OCI-M2 (cell line): ENCODE results near the gene WDR81.
"Not testable (repeated sequence)": the region's sequence is repeated elsewhere in the genome, so short reads cannot be mapped to it uniquely, and the experiment has no call there.

ENCODE experiments used
- DNase-seq: peaks from one replicate; lab custom pipeline; 2025; ENCODE audit not compliant: unreplicated experiment; lab: John Stamatoyannopoulos, UW

The WDR81 gene

DNA sequence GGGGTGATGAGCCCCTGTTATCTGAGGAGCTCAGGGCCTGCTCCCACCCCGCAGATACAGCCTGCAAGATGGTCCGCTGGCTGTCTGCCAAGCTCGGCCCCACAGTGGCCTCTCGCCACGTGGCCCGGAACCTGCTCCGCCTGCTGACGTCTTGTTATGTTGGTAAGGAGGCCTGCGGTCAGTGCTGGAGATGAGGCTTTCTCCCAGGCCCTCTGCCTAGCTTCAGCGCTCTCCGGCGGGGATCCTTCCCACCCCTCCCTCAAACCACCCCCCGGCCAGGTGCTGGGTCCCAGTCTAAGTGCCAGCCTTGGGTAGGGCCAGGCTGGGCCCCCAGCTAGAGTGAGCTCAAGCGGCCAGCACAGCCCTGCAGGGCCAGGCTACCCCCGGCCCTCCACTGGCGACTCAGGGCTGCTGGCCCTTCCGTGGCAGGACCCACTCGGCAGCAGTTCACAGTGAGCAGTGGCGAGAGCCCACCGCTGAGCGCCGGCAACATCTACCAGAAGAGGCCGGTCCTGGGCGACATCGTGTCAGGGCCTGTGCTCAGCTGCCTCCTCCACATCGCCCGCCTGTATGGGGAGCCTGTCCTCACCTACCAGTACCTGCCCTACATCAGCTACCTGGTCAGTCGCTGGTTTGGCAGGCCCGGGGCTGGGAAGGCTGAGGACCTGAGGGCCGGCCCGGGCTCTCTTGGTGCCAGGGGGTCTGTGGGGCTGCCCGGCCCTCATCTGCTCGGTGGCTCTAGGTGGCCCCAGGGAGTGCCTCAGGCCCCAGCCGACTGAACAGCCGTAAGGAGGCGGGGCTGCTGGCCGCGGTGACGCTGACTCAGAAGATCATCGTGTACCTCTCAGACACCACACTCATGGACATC is 6.1 kb downstream of the WDR81 start:
- no peak for DNase-seq

DNA sequence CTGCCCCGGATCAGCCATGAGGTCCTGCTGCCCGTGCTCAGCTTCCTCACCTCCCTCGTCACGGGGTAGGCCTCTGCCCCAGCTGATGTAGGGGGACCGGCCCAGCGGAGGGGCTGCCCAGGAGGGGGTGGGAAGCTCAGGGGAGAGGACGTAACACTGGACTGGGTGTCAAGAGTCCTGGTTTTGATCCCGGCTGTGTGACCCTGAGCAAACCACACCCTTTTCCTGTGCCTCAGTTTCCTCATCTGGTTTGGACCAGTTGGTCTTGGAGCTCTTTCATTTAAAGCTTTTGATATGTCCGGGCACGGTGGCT is 6.6 kb downstream of the WDR81 start:
- DNase-seq, result no peak

DNA sequence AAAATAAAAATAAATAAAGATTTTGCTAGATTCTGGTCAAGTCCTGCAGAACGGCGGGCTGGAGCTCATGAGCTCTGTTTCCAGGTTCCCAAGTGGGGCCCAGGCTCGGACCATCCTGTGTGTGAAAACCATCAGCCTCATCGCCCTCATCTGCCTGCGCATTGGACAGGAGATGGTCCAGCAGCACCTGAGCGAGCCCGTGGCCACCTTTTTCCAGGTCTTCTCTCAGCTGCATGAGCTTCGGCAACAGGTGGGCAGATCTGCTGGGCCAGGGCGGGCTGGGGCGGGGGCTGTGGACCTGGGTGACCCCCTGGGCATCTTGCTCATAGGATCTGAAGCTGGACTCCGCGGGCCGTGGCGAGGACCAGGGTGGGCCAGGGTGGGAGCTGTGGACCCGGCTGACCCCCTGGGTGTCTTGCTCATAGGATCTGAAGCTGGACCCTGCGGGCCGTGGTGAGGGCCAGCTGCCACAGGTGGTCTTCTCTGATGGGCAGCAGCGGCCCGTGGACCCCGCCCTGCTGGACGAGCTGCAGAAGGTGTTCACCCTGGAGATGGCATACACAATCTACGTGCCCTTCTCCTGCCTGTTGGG is 7.8 kb downstream of the WDR81 start:
- DNase-seq, result no peak

DNA sequence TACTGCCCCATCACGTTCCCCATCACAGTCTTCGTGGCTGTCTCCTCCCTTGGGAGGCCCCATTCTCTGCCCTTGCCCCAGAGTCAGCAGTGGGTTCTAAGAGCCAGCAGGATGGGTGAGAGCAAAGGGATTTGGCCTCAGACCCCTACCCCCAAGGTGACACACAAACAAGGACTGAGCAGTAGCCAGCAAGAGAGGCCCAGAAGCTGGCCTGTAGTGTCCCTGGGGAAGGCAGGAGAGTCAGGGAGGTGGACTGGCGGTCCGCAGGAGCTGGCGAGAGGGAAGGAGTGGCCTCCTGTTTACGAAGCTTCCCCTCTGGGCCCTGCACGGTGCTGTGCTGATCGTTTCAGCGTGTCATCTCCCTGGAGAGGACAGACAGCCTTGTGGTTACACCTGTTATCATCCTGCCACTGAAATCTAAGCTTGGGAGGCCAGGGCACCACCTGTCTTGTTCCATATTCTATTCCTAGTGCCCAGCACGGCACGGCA is 8.4 kb downstream of the WDR81 start:
- no peak for DNase-seq

DNA sequence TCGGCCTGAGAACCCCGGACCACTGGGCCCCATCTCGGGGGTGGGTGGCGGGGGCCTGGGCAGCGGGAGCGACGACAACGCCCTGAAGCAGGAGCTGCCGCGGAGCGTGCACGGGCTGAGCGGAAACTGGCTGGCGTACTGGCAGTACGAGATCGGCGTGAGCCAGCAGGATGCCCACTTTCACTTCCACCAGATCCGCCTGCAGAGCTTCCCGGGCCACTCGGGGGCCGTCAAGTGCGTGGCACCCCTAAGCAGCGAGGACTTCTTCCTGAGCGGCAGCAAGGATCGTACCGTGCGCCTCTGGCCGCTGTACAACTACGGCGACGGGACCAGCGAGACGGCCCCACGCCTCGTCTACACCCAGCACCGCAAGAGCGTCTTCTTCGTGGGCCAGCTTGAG is 9.3 kb downstream of the WDR81 start:
- DNase-seq, result no peak

DNA sequence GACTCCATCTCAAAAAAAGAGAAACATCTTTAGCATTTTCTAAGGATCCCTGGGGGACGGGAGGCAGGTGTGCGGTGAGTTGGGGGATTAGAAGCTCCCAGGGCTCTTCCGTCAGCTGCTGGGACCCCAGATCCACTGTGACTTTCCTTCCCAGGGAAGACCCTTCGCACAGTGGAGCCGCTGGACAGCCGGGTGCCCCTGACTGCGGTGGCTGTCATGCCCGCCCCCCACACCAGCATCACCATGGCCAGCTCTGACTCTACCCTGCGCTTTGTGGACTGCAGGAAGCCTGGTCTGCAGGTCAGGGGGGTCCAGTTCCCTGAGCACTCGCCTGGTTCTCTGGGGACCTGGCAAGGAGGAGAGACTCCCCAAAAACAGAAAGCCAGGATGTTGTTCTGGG is 10.9 kb downstream of the WDR81 start:
- DNase-seq, result no peak

DNA sequence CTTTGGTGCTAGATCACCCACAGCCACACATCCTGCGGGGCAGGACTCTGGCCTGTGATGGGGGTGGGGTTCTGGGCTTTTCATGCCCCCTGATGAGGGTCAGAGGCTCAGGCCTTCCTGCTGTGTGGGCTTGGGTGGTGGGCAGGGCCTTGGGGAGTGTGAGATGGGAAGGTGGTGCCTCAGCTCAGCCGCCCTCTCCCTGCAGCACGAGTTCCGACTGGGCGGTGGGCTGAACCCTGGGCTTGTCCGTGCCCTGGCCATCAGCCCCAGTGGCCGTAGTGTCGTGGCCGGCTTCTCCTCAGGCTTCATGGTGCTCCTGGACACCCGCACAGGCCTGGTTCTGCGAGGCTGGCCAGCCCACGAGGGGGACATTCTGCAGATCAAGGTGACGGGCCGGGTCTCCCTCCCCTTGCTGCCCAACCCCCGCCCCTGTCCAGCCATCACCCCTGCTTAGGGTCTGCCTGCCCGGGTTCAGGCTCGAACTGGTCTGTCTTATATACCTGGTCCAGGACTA is 11.4 kb downstream of the WDR81 start:
- no peak for DNase-seq

DNA sequence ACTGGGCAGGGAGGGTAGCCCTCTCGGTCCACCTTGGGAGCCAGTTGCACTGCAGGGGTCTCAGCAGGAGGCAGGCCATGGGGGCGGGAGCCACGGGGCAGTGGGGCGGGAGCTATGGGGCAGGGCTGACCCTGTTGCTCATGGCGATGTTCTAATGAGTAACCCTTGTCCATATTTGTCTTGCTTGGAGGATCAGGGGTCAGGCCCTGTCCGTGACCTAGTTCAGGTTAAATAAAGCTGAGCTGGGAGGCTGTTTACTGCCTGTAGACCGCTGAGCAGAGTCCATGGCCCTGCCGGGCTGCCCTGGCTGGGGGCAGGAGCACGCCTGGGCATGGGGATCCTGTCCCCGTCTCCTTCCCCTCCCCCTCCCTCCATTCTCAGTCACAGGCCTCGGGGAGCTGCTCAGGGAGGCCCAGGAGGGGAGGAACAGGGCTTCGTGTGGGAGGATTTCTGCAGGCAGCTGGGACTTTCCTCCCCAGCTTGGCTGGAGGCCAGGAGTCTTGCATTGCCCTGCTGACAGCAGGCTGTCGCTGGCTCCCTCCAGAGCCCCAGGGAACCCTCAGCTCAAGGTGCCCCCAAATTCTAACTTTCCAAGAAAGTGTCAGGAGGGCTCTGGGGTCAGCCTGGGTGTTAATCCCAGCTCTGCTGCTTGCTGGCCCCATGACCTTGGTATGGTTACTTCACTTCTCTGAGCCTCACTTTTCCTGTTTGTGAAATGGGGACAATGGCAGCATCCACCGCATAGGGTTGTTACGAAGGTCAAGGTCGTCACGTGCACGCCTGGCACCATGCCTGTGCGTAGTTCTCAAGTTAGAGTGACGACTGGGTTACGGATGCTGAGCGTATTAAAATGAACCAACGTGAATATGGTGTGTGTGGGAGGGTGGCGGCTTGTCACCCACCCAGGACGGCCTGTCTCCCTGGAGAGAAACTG is 12.1 kb downstream of the WDR81 start:
- no peak for DNase-seq

DNA sequence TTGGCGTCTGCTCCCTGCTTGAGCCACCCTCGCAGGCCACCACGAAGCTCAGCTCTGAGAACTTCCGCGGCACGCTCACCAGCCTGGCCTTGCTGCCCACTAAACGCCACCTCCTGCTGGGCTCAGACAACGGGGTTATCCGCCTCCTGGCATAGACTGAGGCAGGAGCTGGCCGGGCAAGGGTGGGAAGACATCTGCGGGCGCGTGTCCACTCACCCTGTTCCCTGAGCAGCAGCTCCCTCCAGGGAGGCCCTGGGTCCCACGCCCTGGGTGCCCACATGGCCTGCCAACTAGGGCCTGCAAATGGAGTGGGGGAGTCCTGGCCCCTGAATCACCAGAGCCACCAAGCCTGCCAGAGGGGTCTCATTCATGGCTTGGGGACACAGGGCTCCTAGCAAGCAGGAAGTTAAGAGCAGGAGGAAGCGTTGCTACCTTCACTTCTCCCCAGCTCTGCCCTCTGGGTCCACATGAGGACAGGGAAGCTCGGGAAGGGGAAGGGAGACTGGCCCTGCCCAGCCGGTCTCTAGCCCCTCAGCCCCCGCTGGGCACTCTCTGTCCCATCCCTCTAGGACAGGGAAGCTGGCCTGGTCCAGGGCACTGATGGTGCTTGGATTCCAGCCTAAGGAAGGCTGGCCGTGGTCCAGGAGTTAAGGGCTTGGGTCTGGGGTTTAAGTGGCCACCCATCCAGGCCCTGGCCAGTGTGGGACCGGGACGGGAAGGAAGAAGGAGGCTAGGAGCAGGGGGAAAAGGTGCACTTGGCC is 13.2 kb downstream of the WDR81 start:
- DNase-seq, result no peak

DNA sequence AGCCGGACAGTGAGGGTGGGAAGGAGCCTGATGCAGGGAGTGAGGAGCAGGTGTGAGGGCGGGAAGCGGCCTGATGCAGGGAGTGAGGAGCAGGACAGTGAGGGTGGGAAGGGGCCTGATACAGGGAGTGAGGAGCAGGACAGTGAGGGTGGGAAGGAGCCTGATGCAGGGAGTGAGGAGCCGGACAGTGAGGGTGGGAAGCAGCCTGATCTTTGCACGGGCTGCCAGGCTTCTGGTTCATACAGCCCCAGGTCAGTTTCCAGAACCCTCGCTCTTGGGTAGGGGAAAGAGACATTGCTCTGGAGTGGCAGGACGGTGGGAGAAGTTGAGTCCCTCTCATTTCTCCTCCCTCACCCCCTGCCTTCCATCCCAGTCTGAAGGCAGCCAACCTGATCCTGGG is 17.4 kb downstream of the WDR81 start:
- not testable (repeated sequence) for DNase-seq

DNA sequence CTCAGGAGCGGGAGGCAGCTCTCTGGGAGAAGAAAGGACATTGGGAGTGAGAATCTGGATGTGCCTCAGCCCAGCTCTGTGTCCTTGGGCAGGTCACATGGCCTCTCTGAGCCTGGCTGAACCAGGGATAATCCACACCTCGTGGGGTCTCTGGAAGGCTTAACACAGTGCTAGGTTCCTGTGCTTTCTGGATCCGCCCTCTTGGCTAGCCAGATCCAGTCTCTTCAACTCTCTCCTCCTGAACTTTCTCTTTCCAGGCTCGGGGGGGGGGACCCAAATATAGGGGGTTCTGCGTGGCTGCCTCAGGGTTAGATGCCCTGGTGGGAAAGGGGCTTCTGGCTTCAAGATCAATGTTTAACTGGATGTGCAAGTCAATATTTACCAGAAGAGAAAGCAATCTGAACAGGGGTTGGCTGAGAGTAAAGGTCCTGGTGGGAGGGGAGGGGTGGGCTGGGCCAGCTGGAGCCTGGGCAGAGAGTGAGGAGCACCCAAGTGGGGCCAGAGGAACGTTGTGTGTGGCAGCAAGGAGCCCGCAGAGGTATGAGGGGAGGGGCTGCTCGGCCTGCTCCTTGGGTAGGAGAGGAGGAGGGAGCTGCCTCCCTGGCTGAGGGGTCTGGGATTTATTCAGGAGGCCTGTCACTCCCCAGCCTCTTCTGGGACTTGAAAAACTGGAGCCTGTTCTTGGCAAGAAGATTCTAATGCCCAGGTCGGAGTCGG is 18.0 kb downstream of the WDR81 start, which contains the start of gene SERPINF2:
Gene SERPINF2, plus strand, starts transcription at position 501 of the 717 bp plus-strand sequence. CDS start 2,125 bp downstream, outside the sequence.
- DNase-seq, result no peak

DNA sequence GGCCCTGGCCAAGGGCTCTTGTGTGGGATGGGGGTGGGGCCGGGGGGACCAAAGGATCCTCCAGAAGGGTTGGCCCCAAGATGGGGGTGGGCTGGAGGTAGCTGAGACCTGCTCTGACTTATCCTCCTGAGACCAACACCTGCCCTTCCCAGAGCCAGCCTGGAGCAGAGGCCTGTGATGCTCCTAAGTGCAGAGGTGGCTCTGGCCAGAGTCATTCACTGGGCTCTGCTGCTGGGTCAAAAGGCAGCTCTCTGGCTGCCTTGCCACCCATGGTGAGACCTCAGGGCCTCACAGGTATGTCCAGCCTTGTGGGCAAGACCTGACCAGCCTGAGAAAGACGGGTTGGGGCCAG is 18.6 kb downstream of the WDR81 start:
- no peak for DNase-seq

DNA sequence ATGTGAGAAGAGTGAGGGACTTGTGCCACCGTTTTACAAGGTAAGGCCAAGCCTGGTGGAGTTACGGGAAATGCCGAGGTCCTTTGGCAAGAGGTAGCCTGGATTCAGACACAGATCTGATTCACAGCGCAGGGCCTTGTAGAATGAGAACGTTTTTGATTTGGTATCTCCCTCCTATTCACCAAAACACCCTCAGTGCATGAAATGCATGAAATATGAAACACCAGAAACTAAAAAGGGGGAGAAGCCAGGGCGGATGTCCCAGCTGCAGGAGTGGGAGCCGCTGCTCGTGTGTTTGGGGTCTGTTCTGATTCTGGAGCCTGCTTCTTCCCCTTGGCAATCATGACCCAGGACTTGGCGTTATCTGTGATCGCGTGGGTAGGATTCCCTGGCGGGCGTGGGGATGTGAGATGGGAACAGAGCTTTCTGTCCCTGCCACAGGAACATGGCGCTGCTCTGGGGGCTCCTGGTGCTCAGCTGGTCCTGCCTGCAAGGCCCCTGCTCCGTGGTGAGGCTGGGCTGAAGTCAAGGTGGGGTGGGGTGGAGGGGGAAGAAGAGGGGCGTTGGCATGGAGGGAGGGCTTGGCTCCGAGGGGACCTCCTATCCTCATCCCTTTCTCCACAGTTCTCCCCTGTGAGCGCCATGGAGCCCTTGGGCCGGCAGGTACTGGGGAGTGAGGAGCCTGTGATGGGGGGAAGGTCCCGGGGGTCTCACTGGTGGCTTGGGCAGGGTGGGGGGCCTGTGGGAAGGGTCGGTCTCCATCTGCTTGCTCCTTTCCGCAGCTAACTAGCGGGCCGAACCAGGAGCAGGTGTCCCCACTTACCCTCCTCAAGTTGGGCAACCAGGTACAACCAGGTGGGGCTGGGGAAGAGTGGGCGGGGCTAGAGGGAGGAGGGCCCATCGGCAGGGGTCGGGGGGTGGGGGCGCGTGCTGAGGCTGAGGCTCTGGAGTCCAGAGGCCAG is 20.3 kb downstream of the WDR81 start:
- DNase-seq, result no peak

DNA sequence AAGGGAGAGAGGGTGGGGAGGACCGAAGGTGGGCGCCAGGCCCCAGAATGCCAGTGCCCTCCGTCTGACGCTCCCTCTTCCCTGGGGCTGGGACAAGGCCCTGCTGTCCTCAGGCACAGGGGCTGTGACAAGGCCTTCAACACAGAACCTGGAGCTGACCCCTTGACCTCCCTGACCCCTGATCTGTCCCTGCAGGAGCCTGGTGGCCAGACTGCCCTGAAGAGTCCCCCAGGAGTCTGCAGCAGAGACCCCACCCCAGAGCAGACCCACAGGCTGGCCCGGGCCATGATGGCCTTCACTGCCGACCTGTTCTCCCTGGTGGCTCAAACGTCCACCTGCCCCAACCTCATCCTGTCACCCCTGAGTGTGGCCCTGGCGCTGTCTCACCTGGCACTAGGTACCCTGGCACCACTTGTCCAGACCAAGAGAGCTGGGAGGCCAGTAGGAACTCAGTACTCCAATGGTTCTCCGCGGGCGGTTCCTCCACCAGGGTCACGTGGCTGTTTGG is 21.1 kb downstream of the WDR81 start:
- DNase-seq, result no peak

DNA sequence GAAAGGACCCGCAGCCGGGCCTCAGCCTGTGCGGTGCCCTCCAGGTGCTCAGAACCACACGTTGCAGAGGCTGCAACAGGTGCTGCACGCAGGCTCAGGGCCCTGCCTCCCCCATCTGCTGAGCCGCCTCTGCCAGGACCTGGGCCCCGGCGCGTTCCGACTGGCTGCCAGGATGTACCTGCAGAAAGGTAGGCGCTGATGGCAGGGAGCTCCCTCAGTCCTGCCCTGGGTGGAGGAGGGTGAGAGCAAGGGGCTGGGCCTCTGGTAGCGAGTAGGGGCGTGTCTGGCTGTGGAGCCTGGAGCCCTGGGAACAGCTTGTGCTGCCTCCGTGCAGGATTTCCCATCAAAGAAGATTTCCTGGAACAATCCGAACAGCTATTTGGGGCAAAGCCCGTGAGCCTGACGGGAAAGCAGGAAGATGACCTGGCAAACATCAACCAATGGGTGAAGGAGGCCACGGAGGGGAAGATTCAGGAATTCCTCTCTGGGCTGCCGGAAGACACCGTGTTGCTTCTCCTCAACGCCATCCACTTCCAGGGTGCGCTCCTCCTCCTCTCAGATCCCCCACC is 22.6 kb downstream of the WDR81 start:
- DNase-seq, result no peak

DNA sequence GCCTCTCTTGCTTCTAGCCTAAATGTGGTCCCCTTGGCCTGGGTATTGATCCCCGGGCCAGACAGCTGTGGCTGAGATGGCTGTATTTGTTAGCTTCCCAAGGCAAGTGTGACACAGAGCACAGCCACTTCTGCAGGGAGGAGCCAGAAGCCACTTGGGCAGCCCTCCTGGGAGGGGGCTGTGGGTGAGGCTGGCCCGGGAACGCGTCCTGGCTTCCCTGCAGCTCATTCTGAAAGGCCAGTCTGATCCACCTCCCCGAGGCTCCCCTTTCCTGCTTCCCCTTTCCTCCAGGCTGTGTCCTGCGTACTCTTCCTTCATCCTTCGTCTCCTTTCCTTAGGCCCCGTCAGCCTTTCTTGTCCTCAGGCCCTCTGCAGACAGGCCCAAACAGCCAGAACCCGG is 26.1 kb downstream of the WDR81 start:
- no peak for DNase-seq

DNA sequence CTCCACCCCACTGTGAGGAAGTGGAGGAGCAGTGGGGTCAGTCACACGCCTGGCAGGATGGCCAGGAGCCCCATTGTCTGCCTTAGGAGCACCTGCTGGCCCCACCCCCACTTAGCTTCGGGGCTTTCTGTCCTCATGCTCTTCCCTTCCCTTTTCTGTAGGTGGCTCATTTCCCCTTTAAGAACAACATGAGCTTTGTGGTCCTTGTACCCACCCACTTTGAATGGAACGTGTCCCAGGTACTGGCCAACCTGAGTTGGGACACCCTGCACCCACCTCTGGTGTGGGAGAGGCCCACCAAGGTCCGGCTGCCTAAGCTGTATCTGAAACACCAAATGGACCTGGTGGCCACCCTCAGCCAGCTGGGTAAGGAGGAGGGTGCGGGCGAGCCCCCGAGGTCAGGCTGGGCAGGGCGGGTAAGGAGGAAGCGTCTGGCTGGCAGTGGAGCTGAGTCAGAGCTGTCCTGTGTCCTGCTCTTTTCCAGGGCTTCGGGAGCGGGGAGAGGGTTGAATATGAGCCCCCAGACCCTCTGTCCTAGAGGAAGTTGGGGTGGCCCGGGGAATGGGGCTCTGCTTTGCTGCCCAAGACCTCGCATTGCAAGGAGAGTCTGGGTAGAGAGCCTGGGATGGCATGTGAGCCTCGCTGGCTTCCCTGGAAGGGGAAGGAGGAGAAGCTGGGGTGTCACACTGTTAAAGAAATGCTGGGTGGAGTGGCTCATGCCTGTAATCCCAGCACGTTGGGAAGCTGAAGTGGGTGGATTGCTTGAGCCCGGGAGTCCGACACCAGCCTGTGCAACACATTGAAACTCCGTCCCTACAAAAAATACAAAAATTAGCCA is 28.1 kb downstream of the WDR81 start:
- DNase-seq, result no peak
